ENCODE data around the gene AKAP13.
A peak's percentile ranks its signal among the peaks of the same experiment; 100 is the strongest.
"Not testable (repeated sequence)": the region's sequence is repeated elsewhere in the genome, so short reads cannot be mapped to it uniquely, and the experiment has no call there.

The AKAP13 gene

DNA sequence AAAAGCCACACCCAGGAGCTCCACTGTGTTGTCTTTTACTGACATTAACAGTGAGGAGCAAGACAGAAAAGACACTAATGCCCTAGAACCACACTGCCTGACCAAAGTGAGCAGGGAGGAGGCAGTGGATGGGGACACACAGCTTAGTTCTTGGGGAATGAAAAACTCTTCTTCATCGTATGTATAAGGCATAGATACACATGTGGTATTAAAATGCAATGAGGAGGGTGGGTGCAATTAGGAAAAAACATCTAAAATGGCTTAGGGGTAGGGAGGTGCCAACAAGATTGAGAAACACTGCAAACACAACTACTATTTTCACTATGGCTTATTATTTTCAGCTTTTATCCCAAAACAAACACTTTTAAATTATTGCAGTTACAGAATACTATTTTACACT lies 398.8 kb downstream of the AKAP13 start:
- no peak for DNase-seq

DNA sequence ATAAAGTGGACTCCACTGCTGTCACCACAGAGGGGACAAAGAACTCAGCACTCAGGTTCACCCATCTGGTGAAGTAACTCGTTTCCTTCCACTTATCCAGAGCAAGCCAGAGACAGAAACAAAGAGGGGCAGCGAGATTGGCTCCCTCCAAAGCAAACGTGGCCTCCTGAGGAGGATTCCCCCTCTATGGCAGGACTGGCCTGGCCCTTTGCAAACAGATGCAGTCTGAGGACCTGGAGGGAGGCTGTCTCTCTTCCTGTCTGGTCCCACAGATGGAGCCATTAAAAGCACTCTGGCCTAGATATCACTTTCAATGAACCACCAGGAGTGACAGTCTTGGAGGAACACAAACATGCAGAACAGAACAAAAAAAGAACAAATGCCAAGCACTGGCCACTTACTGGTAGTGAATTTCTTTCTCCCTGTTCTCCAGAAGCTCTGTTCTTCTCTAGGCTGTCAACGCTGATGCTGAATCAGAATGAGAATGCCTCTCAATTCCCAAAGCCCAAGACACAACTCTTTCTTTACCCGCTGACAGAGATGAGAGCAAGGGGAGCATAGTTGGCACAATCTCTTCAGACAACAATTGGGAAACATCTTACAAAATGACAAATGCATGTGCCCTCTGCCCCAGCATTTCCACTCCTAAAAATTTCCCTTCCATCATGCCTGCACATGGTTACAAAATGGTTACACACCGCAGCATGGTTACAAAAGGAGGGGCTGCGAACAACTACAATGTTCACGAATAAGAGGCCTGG lies 400.0 kb downstream of the AKAP13 start:
- DNase-seq: no peak

DNA sequence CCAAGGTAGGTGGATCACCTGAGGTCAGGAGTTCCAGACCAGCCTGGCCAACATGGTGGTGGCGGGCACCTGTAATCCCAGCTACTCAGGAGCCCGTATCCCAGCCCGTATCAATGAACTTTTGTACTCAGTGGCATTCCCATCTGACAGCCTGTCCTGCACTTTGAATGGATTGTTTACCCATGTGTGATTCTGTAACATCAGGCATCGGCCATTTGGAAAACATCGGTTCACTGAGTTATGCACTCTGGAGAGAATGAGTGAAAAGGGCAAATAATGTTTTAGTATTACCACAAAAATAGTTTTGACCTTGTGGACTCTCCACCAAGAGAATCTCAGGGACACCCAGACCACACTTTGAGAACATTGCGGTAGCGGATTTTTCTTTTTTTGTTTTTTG lies 400.7 kb downstream of the AKAP13 start:
- DNase-seq: no peak

DNA sequence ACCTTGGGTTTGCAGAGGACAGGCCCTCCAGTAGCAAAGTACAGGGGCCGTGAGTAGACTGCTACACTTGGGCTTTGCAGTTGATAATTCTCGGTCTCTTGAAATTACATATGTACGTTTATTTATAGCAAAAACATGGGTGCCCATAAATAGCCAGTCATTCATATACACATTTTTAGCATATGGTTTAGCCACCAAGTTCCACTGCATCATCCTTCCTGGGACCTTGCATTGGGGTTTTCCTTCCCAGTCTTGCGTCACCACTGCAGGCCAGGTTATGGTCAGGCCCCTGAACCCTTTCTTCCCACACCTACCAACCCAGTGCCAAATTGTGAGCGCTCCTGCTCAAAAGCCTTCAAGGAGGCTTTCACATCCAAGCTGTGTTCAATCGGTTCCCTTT lies 401.7 kb downstream of the AKAP13 start:
- no peak for DNase-seq

DNA sequence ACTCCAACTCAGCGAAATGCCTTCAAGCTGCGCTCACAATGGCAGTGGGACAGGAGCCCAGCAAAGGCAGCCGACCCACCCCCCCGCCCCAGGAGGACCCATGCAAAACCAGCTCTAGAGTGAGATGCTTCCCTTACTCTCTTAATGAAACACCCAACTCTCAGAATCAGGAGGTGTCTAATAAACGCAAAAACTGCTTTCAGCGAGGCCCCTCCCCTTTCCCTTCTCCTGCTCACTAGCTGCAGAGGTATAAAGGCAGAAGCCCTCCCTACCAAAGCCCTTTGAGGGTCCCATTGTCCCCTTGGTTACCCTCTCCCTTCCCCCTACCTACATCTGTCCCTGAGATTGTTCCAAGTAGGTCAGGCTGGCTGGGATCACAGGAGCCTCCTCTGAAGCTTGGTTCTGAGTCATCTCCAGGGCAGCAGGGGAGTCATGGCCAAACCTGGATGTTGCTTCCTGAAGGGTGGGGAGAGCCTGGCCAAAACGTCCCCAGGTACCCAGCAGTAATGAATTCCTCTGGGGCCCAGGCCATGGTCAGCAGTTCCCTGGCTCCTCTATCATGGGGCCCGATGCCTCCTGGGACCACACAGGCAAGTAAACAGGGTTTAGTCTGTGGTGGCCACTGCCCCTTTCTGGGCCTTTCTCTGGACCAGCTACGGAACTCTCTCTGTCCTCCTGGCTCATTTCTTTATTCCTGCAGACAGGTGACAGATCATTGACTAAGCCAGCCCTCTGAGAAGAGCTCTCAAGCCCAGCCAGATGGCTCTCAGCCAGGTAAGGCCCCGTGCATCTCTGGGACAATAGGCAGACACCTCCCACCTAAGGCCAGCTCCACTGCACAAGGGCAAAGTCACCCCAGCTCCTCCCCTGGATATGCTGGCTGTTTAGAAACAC lies 405.7 kb downstream of the AKAP13 start:
- peak; percentile 36 for DNase-seq

DNA sequence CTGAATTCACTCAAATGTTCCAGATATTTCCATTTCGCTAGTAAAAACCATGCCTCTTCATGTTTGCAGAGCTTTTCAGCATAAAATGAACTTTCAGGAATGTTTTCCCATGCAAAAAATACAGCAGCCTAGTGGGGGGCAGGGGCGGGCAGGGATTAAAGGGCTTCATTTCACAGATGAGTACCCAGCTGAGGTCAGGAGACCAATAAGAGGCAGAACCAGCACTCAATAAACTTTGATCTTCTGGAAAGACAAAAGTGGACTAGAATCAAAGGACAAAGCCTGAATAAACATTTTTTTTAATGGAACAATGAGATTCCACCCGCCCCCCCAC lies 406.3 kb downstream of the AKAP13 start:
- DNase-seq: no peak

DNA sequence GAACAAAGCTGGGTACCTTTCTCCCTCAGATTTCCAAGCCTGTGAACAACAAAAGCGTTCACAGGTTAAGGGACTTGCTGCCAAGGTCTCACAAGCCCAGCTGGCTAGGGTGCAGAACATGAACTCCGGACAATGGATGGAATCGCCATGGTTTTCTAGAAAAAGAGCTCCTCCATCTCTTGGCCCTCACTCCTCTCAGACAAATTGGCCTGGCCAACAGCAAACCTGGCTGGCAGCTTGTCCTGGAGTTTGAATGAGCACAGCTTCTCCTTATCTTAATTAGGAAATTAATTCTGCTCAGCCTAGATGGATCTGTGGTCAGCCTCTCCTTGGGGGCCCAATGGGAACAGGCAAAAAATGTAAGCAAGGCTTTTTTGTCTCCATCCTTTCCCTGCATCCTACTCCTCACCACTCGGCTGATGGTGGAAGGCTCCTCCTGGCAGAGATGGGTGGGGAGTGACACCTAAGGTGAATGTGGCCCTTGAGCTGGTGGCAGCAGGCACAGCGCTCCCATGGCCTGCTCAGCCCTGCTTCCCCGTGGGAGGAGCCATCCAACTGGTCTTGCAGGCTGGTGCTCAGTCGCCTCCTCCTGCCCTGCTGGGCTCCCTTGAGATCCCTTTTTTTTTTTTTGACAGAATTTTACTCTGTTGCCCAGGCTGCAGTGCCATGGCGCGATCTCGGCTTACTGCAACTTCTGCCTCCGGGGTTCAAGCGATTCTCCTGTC lies 408.5 kb downstream of the AKAP13 start:
- no peak for DNase-seq

DNA sequence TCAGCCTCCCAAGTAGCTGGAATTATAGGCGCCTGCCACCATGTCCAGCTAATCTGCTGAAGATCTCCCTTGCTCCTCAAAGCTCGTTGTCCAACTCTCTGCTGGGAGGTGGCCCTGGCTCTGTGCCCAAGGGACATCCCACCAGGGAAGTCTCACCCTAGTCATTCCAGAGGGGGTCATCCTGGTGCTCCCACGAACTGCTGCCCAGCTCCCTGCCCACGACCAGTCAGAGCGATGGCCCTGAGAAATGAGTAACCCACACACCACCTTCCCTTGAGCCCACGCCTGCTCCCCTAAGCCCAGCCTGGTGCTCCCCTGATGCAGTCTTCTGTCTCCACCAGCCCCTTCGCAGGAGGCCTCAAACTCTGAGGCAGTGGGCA lies 409.1 kb downstream of the AKAP13 start:
- no peak for DNase-seq

DNA sequence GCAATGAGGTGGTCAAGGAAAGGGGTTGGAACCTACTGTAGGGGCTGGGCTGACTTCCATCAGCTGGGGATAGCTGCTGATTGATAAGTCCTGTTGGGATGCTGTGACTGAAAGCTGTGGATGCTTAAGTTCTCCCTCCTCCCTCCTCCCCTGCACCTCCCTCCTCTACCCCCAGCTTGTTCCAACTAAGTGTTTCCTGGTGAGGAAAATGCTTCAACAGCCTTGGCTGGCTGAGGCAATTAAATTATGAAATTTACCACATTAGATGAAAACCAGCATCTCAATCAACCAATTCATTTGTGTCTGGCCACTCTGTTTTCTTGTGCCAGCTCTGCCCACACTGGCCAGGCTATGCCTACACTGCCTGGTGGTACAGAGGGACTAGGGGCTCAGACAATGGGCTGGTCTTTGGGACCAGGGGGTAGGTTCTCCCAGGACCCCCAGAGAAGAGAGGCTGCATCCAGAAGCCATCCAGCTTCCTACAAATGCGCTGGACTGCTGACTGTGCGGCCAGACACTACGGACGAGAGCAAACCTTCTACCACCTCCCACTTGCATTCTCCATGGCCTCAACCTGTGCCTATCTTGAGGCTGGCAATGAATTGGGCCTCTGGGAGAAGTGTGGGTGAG lies 411.8 kb downstream of the AKAP13 start:
- DNase-seq: no peak

DNA sequence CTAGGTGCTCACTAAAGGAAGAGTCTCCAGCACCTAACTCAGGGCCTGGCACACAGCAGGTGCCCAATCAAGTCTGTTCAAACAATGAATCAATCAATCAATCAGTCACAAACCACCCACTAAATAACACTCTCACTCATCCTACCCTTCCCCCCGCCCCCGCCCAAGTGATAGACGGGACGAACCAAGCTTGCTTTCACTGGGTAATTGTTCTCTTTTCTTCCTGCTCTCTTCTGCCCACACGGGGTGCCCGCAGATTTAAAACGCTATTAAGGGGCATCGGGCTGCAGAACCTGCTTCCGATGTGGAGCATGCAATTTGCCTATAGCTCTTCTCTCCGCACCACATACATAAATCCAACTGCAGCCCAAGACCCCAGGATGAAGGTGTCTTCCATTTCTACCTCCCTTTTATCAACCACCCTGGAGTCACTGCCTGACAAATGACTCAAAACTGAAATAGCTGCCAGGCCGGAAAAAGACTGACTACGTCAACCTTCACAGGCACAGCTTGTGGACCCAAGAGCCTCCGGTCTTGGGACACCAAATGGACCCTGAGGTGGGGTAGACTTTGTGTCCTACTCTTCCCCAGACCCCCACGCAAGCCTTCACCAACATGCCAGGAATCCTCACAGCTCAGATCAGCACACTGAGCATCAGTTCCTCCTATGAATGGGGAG lies 412.6 kb downstream of the AKAP13 start:
- no peak for DNase-seq

DNA sequence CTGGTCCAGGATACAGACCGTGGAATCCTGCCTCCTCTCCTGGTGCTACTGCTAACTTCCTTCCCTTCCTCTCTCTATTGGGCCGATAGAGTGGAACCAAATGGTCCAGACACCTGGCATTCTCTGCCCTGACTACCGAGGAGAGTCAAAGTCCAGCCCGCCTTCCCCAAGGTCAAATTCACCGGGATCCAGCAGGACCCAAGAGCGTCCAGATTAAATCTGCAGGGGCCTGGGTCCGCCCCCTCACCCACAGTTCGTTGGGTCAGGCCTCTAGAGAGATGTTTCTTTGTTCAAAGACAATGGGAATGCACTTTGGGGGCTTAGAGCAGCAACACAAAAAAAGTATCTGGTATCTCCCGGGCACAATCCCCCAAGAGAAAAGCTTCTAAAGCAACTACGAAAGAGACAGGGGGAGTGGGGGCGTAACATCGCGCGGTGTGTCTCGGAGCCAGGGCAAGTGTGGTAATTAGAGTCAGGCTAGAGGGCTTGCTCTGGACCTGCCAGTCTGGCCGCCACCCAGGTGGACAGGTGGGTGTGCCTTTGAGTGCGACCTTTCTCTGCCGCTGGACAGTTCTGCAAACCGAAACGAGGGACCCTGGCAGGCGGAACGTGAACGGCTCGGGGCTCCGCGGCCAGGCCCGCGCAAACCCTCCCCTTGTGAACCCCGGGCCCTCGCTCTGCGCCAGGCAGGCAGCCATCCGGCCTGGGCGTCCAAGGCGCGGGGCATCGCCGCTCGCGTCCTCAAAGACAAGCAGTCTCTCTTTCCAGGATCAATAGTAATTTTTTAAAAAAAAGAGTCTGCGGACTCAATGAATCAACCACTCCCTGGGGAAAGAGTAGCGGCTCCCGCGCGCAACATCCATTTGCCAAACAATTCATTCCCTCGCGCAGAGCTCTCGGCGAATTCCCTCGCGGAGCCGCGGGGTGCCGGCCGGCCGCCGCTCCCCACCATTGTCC lies 413.5 kb downstream of the AKAP13 start:
- DNase-seq: peak; percentile 25

DNA sequence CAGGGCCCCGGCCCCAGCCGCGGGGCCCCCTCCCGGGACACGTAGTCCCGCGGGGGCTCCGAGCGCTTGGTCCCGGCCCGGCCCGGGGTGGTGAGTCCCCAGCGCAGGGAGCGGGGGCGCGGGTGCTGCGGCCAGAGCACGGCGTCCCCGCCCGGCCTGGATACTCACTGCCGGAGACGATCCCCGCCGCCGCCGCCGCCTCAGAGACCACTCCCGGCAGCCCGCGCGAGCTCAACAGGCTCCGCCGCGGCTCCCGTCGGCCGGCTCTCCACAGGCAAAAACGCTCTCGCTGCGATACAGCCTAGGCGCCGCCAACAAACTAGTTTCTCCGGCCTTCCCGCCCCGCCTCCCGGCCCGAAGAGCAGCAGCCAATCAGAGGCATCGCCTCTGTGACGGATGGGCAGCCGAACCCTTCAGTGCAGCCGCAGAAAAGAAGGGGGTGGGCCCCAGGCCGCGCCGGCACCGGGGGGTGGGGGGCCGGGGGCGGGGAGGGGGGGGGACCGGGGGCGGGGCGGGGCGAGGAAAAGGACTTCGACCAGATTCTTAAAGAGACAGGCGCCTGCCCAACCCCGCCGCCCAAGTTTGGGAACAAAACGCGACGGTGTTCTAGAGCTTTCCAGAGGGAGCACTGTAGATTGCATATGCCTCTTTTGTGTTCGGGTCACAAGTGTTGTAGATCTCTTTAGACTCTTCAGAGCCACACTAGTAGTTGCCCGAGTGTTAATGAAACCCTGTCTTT lies 414.4 kb downstream of the AKAP13 start, which contains the start of gene KLHL25:
KLHL25 (minus strand) TSS at position 328 of the 739 bp plus-strand sequence. CDS start 25,115 bp downstream, outside the sequence.
- DNase-seq: peak; percentile 94

DNA sequence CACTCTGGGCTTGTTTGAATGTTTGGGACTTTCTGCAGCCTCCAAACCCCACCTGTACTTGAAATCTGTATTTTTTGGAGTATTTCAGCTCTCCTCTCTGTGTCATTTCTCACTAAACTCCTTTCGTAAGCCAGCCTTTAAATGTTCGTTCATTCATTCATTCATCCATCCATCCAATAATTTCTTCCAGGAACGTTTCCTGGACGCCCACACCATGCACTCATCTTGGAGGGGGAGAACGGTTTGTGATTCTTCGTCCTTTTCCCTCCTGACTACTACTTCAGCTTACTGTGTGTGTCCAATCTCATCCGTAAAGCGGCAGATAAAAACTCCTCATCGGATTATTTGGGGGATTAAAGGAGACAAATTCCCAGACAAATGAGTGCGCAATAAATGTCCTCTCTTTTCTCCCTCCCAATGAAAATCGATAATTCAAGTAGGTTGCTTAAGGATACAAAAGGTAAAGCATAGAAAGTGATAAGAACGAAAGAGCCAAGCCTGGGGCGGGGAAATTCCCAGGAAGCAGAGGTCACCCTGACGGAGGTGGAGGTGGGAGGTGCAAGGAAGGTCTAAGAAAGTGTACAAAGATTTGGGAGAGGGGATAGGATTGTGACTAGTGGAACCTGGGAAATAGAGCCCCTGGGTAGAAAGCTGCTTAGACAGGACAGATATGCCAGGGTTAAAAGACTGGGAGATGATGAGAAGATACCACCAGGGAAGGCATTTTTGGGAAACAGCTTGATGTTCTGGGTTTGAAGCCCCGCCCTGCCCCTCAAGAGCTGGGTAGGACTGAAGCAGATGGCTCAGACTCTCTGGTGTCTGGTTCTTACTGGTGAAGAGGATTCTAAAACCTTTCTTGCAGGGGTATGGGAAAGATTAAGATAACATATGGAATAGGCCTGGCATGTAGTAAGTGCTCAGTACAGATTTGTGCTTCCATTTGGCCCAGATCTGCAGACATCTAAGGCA lies 415.2 kb downstream of the AKAP13 start:
- DNase-seq: no peak

DNA sequence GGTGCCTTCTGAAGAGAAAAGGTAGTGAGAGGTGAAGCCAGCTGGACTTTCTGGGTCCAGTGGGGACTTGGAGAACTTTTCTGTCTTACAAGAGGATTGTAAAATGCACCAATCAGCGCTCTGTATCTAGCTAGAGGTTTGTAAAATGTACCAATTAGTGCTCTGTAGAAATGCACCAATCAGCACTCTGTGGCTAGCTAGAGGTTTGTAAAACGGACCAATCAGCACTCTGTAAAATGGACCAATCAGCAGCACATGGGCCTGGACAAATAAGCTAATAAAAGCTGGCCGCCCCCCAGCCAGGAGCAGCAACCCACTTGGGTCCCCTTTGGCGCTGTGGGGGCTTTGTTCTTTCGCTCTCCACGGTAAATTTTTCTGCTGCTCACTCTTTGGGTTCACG lies 416.0 kb downstream of the AKAP13 start:
- not testable (repeated sequence) for DNase-seq

All from HCEC 1CT (cell line).